Endothelial cell (in vitro differentiated cells): ENCODE results near the gene SCLT1. TPM values are rescaled to one million over a fixed set of nuclear protein-coding genes. Genes with fewer than 3 reads are reported as not detected.
"Not testable (repeated sequence)": the region's sequence is repeated elsewhere in the genome, so short reads cannot be mapped to it uniquely, and the experiment has no call there.

Source experiments
- DNase-seq: peaks from one replicate; pipeline ENCODE4 v3.0.0; 2021; ENCODE audit warnings: low spot score
- H3K27ac Mint-ChIP-seq: one replicate; pipeline ENCODE4 v1.8.0; 2021; ENCODE audit warnings: mixed read lengths, inconsistent platforms; ENCODE audit not compliant: unreplicated experiment
- H3K27me3 Mint-ChIP-seq: one replicate; pipeline ENCODE4 v1.8.0; 2021; ENCODE audit warnings: mild to moderate bottlenecking, moderate library complexity, mixed read lengths, inconsistent platforms; ENCODE audit not compliant: unreplicated experiment
- H3K36me3 Mint-ChIP-seq: one replicate; pipeline ENCODE4 v1.8.0; 2021; ENCODE audit warnings: mild to moderate bottlenecking, low read depth, mixed read lengths, inconsistent platforms; ENCODE audit not compliant: unreplicated experiment
- H3K4me1 Mint-ChIP-seq: one replicate; pipeline ENCODE4 v1.8.0; 2021; ENCODE audit warnings: mild to moderate bottlenecking, mixed read lengths, inconsistent platforms; ENCODE audit not compliant: unreplicated experiment
- H3K4me3 Mint-ChIP-seq: one replicate; pipeline ENCODE4 v1.8.0; 2021; ENCODE audit warnings: mild to moderate bottlenecking, mixed read lengths, inconsistent platforms; ENCODE audit not compliant: unreplicated experiment
- H3K9me3 Mint-ChIP-seq: one replicate; pipeline ENCODE4 v1.8.0; 2021; ENCODE audit warnings: mixed read lengths, inconsistent platforms; ENCODE audit not compliant: unreplicated experiment
- total RNA-seq: library from RNA; stranded (reverse); fragmentation: NEBNext Ultra II Directional; extraction: Animal tissue kit (Norgen Biotek cat#: 25700); gene quantifications from one replicate; pipeline ENCODE4 v1.2.1, GENCODE V29; 2021; ENCODE audit not compliant: unreplicated experiment
- TF ChIP-seq, protein P1 (sequence below): fragments of 200-600 bp; sonication (generic); IDR thresholded peaks from one replicate; pipeline ENCODE4 v1.5.0; 2021; ENCODE audit warnings: antibody characterized with exemption; ENCODE audit not compliant: unreplicated experiment

Gene SCLT1
- total RNA-seq, 1 donor from 2014 or later, result 22.2 TPM

DNA sequence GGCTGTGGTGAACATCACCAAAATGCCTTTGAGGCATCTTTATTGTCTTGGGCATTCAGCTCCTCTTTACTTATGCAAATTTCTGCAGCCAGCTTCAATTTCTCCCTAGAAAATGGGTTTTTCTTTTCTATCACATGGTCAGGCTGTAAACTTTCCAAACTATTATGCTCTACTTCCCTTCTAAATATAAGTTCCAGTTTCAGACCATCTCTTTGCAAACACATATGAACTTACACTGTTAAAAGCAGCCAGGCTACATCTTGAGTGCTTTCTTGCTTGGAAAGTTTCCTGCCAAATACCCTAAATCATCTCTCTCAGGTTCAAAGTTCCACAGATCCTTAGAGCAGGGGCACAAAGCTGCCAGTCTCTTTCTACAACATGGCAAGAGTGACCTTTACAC is 13.2 kb downstream of the SCLT1 start:
- Mint-ChIP-seq H3K4me3 (peak overlapping the region; percentile 87), H3K27ac (no peak overlapping the region), H3K9me3 (peaks cover 20% of the 10 kb centered on the region), H3K36me3 (peaks cover 42% of the 10 kb centered on the region), H3K4me1 (no peaks in the 10 kb centered on the region), H3K27me3 (peaks cover 2% of the 10 kb centered on the region)
- TF ChIP-seq, protein P1, sequence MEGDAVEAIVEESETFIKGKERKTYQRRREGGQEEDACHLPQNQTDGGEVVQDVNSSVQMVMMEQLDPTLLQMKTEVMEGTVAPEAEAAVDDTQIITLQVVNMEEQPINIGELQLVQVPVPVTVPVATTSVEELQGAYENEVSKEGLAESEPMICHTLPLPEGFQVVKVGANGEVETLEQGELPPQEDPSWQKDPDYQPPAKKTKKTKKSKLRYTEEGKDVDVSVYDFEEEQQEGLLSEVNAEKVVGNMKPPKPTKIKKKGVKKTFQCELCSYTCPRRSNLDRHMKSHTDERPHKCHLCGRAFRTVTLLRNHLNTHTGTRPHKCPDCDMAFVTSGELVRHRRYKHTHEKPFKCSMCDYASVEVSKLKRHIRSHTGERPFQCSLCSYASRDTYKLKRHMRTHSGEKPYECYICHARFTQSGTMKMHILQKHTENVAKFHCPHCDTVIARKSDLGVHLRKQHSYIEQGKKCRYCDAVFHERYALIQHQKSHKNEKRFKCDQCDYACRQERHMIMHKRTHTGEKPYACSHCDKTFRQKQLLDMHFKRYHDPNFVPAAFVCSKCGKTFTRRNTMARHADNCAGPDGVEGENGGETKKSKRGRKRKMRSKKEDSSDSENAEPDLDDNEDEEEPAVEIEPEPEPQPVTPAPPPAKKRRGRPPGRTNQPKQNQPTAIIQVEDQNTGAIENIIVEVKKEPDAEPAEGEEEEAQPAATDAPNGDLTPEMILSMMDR, result no peak
- no peak for DNase-seq

DNA sequence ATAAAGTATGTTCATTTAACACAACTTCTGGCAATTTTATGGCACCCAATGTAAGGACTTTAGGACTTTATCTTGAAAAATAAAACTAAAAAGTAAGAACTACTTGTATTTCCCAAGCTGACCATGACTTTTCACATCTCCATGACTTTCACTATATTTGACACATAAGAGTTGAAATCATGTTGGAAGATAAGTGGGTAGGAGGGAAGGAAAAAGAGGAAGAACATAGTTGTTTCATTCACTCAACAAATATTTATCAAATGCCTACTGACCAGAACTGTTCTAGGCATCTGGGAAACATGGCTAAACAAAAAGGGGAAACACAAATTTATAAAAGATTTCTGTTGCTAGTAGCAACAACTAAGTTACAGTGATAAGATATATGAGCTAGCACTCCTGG is 16.0 kb downstream of the SCLT1 start:
- DNase-seq, result no peak

DNA sequence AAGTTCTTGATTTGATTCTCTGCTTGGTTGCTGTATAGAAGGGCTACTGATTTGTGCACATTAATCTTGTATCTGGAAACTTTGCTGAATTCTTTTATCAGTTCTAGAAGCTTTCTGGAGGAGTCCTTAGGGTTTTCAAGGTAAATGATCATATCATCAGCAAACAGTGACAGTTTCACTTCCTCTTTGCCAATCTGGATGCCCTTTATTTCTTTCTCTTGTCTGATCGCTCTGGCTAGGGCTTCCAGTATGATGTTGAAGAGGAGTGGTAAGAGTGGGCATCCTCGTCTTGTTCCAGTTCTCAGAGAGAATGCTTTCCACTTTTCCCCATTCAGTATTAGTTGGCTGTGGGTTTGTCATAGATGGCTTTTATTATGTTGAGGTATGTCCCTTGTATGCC is 23.8 kb downstream of the SCLT1 start:
- DNase-seq, H3K27me3 Mint-ChIP-seq, H3K27ac Mint-ChIP-seq, H3K4me1 Mint-ChIP-seq: not testable (repeated sequence)
- H3K36me3 Mint-ChIP-seq, result peaks cover 35% of the 10 kb centered on the region
- peaks cover 11% of the 10 kb centered on the region for H3K9me3 Mint-ChIP-seq
- peak overlapping the region; percentile 56 for H3K4me3 Mint-ChIP-seq

More for the DNA sequence above, 16.0 kb downstream of the SCLT1 start:
- Mint-ChIP-seq H3K27ac (no peak overlapping the region), H3K9me3 (peaks cover 24% of the 10 kb centered on the region), H3K36me3 (peaks cover 57% of the 10 kb centered on the region), H3K27me3 (peaks cover 2% of the 10 kb centered on the region), H3K4me3 (peak overlapping the region; percentile 53), H3K4me1 (no peaks in the 10 kb centered on the region)
- TF ChIP-seq, protein P1, result no peak

DNA sequence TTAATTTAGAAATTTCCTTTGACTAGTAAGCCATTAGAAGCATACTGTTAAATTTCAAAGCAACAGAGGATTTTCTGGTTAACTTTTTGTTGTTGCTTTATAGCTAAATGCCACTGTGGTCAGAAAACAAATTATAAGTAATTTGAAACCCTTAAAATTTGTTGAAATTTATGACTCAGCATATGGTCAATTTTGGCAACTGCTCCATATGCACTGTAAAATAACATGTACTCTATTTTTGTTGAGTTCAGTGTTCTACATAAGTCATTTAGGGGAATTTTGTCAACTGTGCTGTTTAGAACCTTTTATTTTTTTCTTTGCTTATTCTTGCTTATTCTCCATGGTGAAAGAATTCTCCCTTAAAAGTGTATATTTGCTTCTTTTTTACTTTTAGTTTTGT is 28.6 kb downstream of the SCLT1 start:
- H3K9me3 Mint-ChIP-seq, result peaks cover 26% of the 10 kb centered on the region
- peaks cover 53% of the 10 kb centered on the region for H3K36me3 Mint-ChIP-seq
- no peak overlapping the region for H3K4me3 Mint-ChIP-seq
- TF ChIP-seq, protein P1, result no peak
- no peaks in the 10 kb centered on the region for H3K4me1 Mint-ChIP-seq
- no peak overlapping the region for H3K27ac Mint-ChIP-seq
- no peak for DNase-seq
- peaks cover 4% of the 10 kb centered on the region for H3K27me3 Mint-ChIP-seq

DNA sequence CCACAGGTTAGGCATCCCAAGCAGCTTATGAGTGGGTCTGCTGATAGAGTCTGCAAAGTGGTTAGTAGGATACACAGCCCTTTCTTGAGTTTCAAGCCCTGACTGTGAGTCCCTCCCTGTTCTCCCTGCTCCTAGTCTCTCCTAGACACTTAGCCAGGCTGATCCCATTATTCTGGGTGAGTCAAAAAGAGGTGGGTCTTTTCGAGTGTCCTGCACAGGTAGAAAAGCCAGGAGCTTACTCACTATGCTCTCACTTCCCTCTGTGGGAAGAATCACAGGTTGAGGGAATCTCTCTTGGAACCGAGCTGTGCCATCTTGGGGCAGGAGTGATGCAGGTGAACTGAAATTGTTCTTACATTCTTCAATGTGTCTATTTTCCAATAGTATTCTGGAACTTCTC is 29.7 kb downstream of the SCLT1 start:
- peak overlapping the region; percentile 80 for H3K4me3 Mint-ChIP-seq
- peaks cover 59% of the 10 kb centered on the region for H3K36me3 Mint-ChIP-seq
- TF ChIP-seq, protein P1, result no peak
- H3K27me3 Mint-ChIP-seq, result peaks cover 3% of the 10 kb centered on the region
- DNase-seq, result no peak
- peaks cover 33% of the 10 kb centered on the region for H3K9me3 Mint-ChIP-seq
- no peak overlapping the region for H3K27ac Mint-ChIP-seq
- no peaks in the 10 kb centered on the region for H3K4me1 Mint-ChIP-seq

DNA sequence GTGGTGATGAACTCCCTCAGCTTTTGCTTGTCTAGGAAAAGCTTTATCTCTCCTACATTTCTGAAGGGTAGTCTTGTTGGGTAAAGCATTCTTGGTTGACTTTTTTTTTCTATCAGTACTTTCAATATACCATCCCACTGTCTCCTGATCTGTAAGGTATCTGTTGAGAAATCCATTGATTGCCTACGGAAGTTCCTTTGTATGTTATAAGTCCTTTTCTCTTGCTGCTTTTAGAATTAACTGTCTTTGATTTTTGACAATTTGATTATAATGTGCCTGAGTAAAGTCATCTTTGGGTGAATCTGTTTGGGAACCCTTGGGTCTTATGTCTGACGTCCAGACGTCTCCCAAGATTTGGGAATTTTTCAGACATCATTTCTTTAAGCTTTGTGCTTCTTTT is 30.8 kb downstream of the SCLT1 start:
- no peak overlapping the region for H3K27ac Mint-ChIP-seq
- H3K9me3 Mint-ChIP-seq, result peaks cover 39% of the 10 kb centered on the region
- no peak for DNase-seq
- peaks cover 62% of the 10 kb centered on the region for H3K36me3 Mint-ChIP-seq
- TF ChIP-seq, protein P1, result no peak
- H3K4me1 Mint-ChIP-seq, result no peaks in the 10 kb centered on the region
- H3K4me3 Mint-ChIP-seq, result peak overlapping the region; percentile 80
- peaks cover 3% of the 10 kb centered on the region for H3K27me3 Mint-ChIP-seq
